Dermis microvascular lymphatic vessel endothelial cell (primary cell): ENCODE results near the gene PLA2G12A. TPM values are rescaled to one million over a fixed set of nuclear protein-coding genes. Genes with fewer than 3 reads are reported as not detected.

ENCODE experiments used
- DNase-seq, 2 donors: peaks; one replicate each; pipeline versions ENCODE4 v3.0.0 to v3.0.0-alpha.2; 2010; ENCODE audit warnings: low read depth in 2 of 2
- total RNA-seq: library from RNA; depleted of rRNA; stranded (reverse); fragments of >200 nt; gene quantifications from 2 replicates; pipeline ENCODE4 v1.2.1, GENCODE V29; 2014

Gene PLA2G12A
- total RNA-seq, 1 donor from 2014 or later, result 5.8 TPM

DNA sequence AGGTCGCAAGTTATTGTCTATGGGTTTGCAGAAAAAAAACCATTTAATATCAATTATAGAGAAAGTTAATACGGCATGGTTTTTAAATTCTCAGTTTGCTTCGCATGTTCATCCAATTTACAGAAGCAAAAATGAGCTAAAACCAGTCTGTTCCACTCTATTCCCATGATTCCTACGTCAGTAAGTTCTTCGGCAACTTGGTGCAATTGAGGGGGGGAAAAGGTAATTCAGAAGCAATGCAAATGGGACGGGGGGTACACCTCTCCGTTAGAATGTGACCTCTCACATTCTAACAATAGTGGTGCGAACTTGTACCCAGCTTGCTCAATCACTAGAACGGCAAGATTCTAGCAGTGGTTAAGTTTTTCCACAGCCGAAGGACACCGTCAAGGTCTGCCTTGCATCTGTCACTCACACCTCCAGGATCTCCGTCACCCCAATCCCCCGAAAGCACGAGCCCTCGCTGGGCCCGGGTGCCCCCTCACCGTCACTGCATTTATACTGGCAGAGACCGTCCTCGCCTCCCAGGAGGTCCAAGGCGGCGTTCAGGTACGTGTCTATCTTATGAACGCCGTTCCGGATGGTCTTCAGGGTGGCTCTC lies 653 bp downstream of the PLA2G12A start:
- DNase-seq, result peak in 1 of 2 donors; percentile 5

DNA sequence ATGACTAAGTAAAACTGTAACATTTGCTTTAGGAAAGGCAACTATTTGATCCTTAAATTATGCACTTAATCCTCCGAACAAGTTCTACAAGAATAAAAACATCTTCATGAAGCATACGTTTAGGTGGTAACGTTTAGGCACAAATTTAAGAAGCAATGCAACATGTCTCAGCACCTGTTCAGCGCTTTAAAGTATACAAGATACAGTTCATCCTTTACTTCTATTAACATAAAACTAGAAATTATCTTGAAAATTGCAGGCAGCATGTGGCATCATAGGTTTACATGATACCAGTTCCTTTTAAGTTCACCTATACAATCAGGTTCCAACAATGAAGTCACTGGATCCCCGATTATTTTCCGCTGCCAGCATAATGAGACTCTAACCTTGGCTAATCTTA lies 1.5 kb downstream of the PLA2G12A start:
- no peak for DNase-seq

DNA sequence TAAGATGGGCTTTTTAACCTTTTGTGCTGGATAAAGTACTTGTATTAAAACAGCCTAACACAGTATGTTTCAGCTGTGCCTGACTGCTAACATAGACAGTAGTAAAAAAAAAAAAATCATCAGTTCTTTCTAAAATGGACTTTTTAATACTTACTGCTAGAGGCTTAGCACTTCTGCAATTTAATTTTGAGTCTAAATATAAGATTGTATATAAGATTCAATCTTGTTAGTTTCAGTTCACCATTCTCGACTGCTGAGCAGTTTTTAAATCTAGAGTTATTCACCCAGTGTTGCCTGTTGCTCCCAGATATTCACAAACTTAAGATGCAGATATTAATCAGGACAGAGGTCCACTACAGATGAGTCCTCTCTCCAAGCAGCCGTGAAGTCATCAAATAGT lies 6.8 kb downstream of the PLA2G12A start:
- no peak for DNase-seq

DNA sequence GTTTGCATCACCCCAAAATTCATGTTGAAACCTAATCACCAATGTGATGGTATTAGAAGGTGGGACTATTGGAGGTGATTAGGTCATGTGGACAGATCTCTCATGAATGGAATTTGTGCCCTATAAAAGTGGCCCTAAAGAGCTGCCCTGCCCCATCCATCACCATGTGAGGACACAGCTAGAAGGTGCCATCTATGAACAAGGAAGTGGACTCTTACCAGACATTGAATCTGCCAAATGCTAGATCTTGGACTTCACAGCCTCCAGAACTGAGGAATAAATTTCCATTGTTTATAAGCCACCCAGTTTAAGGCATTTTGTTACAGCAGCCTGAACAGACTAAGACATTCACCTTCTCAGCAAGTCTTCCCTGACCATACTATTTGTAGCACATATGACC lies 7.5 kb downstream of the PLA2G12A start:
- no peak for DNase-seq

DNA sequence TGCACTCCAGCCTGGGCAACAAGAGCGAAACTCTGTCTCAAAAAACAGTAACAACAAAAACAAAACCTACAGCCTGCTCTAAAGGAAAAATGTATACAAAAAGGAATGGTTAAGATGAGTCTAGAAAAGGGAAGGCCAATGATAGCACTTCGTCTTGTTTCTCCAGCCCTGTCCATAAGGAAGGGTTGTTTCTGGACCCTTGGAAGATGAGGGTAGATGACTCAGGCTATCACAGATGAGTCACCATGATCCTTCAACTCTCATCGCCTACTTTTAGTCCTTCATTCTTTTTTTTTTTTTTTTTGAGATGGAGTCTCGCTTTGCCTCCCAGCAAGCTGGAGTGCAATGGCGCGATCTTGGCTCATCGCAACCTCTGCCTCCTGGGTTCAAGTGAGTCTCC lies 8.8 kb downstream of the PLA2G12A start:
- no peak for DNase-seq

DNA sequence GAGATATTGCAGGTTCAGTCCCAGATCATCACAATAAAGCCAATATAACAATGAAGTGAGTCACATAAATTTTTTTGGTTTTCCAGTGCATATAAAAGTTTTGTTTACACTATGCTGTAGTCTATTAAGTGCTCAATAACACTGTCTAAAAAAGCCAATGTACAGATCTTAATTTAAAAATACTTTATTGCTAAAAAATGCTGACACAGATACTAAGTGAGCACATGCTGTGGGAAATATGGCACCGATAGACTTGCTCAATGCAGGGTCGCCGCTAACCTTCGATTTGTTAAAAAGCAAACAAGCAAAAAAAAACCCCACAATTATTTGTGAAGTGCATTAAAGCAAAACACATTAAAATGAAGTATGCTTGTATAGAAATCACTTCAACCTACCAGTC lies 10.3 kb downstream of the PLA2G12A start:
- no peak for DNase-seq

DNA sequence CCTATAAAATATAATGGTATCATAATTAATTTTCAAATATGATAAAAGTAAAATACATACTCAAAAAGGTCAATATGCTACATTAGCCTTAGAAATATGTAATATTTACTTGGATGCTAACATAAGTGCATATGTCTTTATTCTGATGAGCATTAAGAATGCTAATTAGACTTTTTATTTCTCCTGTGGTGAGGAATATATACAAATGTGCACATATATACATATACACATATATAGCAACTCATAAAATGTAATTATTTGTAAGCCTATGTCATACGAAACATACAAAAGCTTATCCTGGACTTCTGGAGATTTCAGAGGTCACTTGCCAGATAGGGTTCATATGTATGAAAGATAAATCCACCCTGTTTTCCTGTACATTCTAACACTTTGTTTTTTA lies 11.1 kb downstream of the PLA2G12A start:
- no peak for DNase-seq

DNA sequence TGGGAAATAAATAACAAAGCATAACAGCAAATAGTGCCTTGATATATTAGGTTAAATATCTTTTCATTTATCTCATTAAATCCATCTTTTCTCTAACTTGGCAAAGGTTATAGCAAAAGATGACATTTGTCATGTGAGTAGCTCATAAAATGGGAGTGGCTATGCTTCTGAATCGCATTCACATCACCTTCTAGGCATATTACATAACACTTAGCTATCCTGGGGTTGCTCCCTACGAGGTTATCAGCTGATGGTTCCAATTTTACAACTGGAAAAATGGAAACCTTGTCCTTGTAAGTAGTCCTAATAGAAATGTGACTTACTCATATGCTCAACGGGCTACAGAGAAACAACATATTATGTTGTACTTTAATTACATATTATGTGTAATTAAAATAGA lies 16.4 kb downstream of the PLA2G12A start:
- DNase-seq, result no peak

DNA sequence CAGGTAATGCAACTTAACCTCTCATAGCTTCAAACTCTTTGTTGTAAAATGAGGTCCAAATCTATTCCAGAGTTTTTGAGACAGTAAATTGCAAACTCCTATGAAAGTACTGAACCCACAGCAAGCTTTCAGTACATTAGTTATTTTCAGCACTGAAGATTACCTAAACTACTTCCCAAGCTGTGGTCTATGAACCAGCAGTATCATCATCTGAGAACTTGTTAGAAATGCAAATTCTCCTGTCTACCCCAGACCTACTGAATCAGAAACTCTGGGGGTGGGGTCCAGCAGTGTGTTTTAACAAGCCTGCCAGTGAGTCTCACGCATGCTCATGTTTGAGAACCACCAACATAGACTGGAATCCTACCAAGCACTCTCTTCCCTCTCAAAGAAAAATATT lies 20.9 kb downstream of the PLA2G12A start:
- no peak for DNase-seq

DNA sequence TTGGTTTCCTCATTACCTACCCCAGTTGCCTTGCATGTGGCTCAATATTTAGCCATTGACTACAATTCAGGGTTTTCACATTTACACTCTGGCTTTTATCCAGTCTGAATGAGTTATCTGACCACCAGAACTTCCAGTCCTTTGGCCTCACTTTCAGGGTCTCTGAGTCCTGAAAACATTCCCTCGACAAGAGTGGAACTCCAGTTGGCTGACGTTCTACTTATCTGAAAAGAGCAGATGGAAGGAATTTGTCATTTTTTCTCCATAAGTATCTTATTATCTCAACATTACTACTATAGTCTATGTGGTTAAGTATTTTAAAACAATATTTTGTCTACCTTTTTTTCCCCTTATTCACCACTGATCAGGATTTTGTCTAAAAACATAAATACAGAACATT lies 21.4 kb downstream of the PLA2G12A start:
- no peak for DNase-seq

DNA sequence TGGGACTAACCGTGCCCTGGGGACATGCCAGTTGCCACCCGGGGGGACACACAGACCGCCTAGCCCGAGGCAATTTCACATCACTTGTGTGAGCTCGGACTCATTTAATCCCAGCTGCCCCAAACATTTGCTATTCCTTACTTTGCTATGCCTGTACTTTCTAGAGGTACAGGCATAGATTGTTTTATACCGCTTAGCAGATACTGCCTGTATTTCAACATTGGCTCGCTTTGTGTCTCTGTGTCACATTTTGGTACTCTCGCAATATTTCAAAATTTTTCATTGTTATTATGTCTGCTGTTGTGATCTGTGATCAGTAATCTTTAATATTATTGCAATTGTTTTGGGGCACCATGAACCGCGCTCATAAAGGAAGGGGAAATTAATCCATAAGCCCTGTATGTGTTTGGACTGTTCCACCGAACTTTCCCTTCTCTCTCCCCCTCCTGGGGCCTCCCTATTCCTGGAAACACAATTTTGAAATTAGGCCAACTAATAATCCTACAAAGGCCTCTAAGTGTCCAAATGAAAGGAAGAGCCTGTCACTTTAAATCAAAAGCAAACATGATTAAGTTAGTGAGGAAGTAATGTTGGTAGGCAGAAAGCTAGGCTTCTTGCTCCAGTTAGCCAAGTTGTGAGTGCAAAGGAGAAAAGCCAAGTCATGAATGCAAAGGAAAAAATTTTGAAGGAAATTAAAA lies 26.1 kb downstream of the PLA2G12A start:
- DNase-seq, result peak in 1 of 2 donors; percentile 23

DNA sequence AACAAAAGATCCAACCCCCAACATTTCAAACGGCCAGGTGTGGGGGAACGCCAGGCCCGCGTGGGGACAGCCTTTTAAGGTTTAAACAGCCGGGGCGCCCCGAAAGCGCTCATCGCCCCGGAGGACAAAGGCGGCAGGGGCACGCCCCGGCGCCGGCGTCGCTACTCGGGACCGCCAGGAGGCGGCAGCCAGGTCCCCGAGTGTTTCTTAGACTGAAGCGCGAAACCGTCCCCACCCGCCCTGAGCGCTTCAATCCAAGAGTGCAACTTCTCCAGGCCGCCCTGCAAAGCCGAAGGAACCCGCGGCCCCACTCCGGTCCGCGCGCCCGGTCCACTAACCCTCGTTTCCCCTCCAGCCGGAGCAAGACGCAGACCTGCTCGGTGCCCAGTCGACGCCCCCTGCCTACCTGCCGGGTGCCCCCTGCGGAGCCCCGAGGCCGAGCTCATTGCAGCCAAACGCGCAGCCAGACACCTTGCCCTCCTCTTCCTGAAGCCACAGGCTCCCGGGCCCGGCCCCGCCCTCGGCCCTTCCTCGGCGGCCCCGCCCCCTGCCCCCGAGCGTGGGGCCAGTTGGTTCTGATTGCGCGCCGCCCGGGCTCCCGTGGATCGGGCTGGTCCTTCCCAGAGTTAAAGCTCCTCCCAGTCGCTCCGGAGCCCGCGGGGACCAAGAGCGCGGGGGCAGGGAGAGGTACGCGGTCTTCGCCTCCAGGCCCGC lies 26.8 kb downstream of the PLA2G12A start, which contains the start of gene CASP6:
Gene CASP6, minus strand, starts transcription at position 496 of the 714 bp plus-strand sequence. Its CDS starts 50 bp downstream, at position 446.
- DNase-seq, result peak in 1 of 2 donors; percentile 80

DNA sequence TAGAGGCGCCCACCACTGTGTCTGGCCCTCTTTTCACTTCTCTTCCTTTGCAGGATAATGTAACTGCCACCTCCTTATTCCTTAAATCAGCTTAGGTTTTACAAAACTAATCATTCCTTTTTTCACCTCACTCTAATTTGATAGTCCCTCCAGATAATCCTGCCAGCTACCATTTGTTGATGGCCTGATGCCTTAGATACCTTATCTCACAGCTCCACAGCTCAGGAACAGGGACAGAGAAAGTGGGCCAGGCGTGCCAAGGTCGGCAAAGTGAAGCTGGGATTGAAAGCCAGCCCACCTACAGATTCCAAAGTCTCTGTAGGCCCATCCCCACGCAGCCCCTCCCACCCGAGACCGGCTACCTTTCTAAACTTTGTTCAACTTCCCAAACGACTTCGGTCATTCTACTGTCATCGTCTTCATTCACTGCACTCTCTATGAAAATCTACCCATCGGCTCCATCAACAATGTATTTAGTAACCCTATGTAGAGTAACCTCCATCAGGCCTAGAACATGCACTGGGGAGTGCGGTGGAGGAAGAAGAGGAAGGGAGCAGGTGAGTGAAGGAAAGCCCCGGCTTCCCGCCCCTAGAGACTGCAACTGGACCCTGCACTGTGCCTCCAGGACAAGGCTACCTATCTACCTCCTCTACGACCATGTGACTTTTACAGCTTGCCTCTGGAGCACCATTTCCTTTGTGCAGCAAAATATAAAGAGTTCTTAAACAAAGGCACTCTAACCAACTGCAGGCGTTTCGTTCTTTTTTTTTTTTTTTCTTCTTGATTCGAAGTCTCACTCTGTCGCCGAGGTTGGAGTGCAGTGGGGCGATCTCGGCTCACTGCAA lies 28.1 kb downstream of the PLA2G12A start:
- DNase-seq, result peak in 1 of 2 donors; percentile 14

DNA sequence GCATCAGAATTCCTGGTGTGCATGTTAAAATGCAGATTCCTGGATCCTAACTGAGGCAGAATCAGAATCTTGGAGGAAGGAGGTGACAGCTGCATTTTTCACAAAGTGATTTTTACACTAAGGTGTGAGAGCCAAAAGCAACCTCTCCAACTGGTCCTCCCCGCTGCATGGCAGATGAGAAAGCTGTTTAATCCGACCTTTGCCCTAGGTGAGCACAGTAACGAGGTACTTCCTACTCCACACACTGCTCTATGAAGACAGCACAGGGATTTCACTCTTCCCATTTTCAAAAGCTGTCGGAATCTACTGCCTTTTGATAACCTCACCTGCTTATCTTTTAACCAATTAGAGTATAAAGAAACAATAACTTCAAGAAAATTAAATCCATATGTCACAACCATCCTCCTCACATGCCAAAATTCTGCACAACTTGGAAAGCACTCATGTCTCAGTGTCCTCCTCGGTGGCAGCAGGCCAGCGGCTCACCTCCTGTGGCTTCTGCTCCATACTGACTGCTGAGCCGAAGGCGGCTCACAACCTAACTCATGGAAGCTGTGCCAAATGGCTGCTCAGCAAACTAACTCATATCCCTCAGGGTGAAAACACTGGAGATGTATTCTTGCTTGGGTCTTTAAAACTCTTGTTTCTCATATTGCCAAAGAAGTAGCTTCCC lies 30.2 kb downstream of the PLA2G12A start:
- no peak for DNase-seq

DNA sequence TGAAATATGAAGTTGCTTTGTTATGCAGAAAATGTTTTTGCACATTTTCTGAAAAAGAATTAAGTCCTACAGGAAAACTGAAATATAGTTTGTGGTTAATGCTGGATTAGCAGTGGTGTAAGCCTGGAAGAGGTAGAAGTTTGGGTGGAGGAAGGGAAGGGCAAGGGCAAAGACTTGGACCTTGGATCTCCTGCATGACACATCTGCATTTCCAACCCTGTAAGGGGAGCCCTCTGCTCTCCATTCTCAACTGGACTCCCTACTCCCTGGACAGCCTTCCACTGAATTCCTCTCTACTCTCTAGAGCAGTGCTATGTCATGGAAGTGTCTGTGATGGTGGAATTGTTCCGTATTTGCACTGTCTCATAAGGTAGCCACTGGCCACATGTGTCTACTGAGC lies 31.2 kb downstream of the PLA2G12A start:
- DNase-seq, result no peak

DNA sequence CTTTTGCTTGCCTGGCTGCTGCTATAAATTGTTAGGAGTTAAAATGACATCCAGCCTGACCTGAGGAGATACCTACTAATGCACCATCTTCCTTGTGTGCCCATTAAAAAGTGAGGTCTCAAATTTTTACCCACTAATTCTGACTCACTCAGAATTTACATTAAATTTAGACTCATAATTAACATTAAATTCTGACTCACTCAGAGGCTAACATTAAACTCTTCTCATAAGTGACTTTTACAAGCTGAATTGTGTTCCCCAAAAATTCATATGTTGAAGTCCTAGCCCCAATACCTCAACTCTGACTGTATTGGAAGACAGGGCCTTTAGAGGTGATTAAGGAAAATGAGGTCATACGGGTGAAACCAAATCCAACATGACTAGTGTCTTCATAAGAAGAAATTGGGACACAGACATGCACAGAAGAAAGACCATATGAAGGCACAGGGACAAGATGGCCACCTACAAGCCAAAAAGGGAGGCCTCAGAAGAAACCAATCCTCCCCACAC lies 38.4 kb downstream of the PLA2G12A start:
- no peak for DNase-seq

DNA sequence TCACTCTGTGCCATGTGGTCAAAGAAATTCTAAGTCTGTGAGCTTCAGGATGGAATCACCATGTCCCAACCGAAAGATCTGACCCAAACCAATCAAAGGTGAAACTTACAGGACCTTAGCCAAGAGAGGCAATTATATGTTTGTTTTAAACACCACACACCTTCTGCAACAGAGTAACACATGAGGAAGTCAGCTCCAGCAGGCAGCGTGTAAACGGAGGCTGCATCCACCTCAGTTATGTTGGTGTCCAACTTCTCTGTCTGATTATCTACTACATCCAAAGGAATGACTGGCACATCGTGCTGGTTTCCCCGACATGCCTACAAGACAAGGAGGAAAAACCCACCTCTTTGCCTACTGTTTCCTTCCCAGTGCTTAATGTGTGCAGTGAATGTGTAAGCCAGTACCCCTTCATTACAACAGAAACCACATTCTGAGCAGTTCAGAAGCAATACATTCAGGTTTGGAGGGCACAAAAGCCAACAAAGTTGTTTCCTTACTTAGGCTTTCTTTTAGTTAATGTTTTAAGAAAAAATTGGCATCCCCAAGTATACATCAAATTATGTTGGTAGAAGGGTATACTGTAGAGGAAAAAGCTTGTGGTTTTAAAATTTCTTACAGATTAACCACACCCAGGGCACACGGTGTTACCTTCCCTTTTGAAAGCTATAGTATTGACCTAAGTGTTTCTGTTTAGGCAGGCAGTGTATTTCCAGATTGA lies 39.0 kb downstream of the PLA2G12A start:
- no peak for DNase-seq

DNA sequence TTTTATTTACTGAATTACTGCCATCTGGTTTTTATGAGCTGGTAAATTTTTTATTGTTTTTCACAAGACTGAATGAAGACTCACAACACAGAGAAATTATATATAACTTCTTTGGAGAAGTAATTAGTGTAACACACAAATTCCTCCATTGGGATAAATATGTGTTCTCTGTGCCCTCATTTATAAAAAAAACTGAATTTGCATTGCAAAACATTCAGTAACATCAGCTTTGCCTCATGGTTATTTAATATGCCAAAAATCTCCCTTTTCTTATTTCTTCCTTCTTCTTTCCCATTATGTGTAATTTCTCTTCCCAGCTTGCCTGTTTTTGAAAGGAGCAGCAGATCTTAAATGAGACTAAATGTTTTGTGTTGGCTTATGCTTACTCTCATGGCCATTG lies 45.1 kb downstream of the PLA2G12A start:
- no peak for DNase-seq

DNA sequence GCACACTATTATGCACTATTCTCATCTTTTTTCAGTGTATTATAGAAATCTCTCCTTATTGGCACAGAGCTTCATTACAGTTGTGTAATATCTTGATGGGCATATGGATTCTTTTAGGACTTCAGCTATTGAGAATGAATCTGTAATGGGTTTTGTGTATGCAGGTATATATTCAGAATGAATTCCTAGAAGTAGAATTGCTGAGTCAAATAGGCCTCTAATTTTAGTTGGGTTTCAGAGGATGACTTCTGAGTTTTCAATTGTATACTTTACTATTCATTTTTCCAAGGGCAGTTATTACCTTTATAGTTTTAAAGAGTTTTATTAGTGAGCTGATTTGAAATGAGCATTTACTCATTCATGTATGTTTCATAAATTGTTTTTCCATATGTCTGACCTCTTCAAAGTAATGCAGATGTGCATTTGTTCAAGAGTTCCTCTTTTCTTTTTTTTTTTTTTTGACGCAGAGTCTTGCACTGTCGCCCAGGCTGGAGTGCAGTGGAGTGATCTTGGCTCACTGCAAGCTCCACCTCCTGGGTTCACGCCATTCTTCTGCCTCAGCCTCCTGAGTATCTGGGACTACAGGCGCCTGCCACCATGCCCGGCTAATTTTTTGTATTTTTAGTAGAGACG lies 46.1 kb downstream of the PLA2G12A start:
- DNase-seq, result no peak

DNA sequence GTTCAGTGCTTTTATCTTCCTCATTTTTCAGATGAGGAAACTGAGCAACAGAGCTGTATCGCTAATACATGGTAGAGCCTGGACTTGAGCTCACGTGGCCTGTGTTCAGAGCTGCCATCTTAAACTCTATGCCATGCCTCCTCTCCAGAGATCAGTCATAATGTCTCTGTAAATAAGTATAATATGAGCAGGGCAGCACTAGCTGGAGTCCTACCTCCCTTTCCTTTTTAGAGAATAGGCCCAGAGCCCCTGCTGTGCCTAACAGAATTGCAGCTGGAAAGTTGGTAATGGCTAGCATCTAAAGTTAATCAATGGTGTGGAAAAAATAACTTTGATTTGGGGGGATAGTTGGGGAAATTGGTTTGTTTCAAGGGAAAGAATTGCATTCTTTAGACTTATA lies 47.0 kb downstream of the PLA2G12A start:
- no peak for DNase-seq
